ENCODE results near the gene CAMK1D.
A peak's percentile ranks its signal among the peaks of the same experiment; 100 is the strongest.

The CAMK1D gene

GRCh38 chr10:12405342-12406320 is 56.3 kb downstream of the CAMK1D start:
- no peak for DNase-seq

- DNase-seq: no peak
Measured at GRCh38 chr10:12406764-12407400, 57.5 kb downstream of the CAMK1D start.

- no peak for DNase-seq
Measured at GRCh38 chr10:12408472-12408871, 59.1 kb downstream of the CAMK1D start.

- DNase-seq: no peak
Measured at GRCh38 chr10:12409161-12409560, 59.8 kb downstream of the CAMK1D start.

- no peak for DNase-seq
Measured at GRCh38 chr10:12409613-12410012, 60.3 kb downstream of the CAMK1D start.

- DNase-seq: no peak
Measured at GRCh38 chr10:12412666-12413368, 63.5 kb downstream of the CAMK1D start.

GRCh38 chr10:12413369-12413711 is 64.0 kb downstream of the CAMK1D start:
- no peak for DNase-seq

- DNase-seq: no peak
Measured at GRCh38 chr10:12414278-12414989, 65.1 kb downstream of the CAMK1D start.

GRCh38 chr10:12416344-12417050 is 67.2 kb downstream of the CAMK1D start:
- no peak for DNase-seq

- DNase-seq: no peak
Measured at GRCh38 chr10:12417331-12417730, 68.0 kb downstream of the CAMK1D start.

GRCh38 chr10:12418000-12418399 is 68.7 kb downstream of the CAMK1D start:
- no peak for DNase-seq

- no peak for DNase-seq
Measured at GRCh38 chr10:12418725-12419261, 69.4 kb downstream of the CAMK1D start.

GRCh38 chr10:12419262-12419847 is 70.0 kb downstream of the CAMK1D start:
- no peak for DNase-seq

GRCh38 chr10:12420530-12421120 is 71.3 kb downstream of the CAMK1D start:
- DNase-seq: no peak

- peak; percentile 81 for DNase-seq
Measured at GRCh38 chr10:12422189-12422588, 72.8 kb downstream of the CAMK1D start.

- DNase-seq: no peak
Measured at GRCh38 chr10:12423896-12424295, 74.5 kb downstream of the CAMK1D start.

- no peak for DNase-seq
Measured at GRCh38 chr10:12427276-12427675, 77.9 kb downstream of the CAMK1D start.

- DNase-seq: peak; percentile 3
Measured at GRCh38 chr10:12428447-12429135, 79.2 kb downstream of the CAMK1D start.

- no peak for DNase-seq
Measured at GRCh38 chr10:12430406-12430982, 81.1 kb downstream of the CAMK1D start.
